Lung (tissue), 12 donors: ENCODE measurements around the gene RAPGEF2. TPM values are rescaled to one million over a fixed set of nuclear protein-coding genes. Genes with fewer than 3 reads are reported as not detected.

Source experiments
- ATAC-seq: fragments of 200-7000 bp; cut with Tn5 transposase; one replicate; pipeline ENCODE4 v1.9.1; 2020; ENCODE audit warnings: moderate number of reproducible peaks; ENCODE audit not compliant: insufficient read depth, low FRiP score
- DNase-seq, 3 donors: peaks; one replicate each; pipeline ENCODE4 v3.0.0-alpha.2; 2013 to 2017
- H3K27ac ChIP-seq, 2 donors: one replicate each; pipeline ENCODE4 v1.5.1; 2013; ENCODE audit warnings: mild to moderate bottlenecking in 2 of 2, moderate library complexity in 2 of 2, control low read depth in 1 of 2, inconsistent platforms in 1 of 2, low read depth in 1 of 2, low read length in 1 of 2
- H3K27me3 ChIP-seq, 3 donors: one replicate each; pipeline ENCODE4 v1.5.1; 2013; ENCODE audit warnings: low read length in 2 of 3; ENCODE audit not compliant: control insufficient read depth in 3 of 3, insufficient read depth in 3 of 3
- H3K36me3 ChIP-seq, 4 donors: one replicate each; pipeline ENCODE4 v1.5.1; 2013; ENCODE audit warnings: low read length in 4 of 4, mild to moderate bottlenecking in 1 of 4, moderate library complexity in 1 of 4; ENCODE audit not compliant: control insufficient read depth in 4 of 4, insufficient read depth in 4 of 4
- H3K4me1 ChIP-seq, 5 donors: one replicate each; pipeline ENCODE4 v1.5.1; 2013; ENCODE audit warnings: low read length in 5 of 5, mild to moderate bottlenecking in 2 of 5, moderate library complexity in 1 of 5; ENCODE audit not compliant: control insufficient read depth in 5 of 5, insufficient read depth in 5 of 5
- H3K4me3 ChIP-seq: one replicate; pipeline ENCODE4 v1.5.1; 2013; ENCODE audit warnings: mild to moderate bottlenecking, control low read depth, moderate library complexity
- H3K9ac ChIP-seq, 2 donors: one replicate each; pipeline ENCODE4 v1.5.1; 2013; ENCODE audit warnings: low read length in 2 of 2, control low read depth in 1 of 2; ENCODE audit not compliant: insufficient read depth in 1 of 2
- H3K9me3 ChIP-seq, 4 donors: one replicate each; pipeline ENCODE4 v1.5.1; 2013; ENCODE audit warnings: low read length in 3 of 4, mild to moderate bottlenecking in 1 of 4, moderate library complexity in 1 of 4; ENCODE audit not compliant: control insufficient read depth in 4 of 4, insufficient read depth in 3 of 4
- CTCF ChIP-seq: IDR thresholded peaks from 2 replicates; pipeline ENCODE4 v1.5.1; 2012; ENCODE audit warnings: mild to moderate bottlenecking; ENCODE audit errors: control extremely low read depth, extremely low read depth
- WGBS, 2 donors: extraction: QIAGEN DNeasy Blood & Tissue Kit; methylation state at CpG; one replicate each; pipeline ENCODE4 v1.1.7; 2013; 5-methylcytosine and 5-hydroxymethylcytosine counted together
- polyA plus RNA-seq, 2 donors: library from polyadenylated mRNA; stranded (reverse); fragments of 200-250 nt; gene quantifications; one replicate each; pipeline ENCODE4 v1.2.1, GENCODE V29; 2013
- total RNA-seq, 2 donors: library from RNA; depleted of rRNA in 1 of 2; stranded (reverse); fragments of >200 nt in 1 of 2; gene quantifications; one replicate each; pipeline ENCODE4 v1.2.1, GENCODE V29; 2014 to 2021
- donor health status: control.
- donor health status: control.
- donor health status: Bipolar disorder and iron deficiency.
- donor health status: healthy.
- donor health status: DM: yes; HTN: yes; CAD: no.

Gene RAPGEF2
- total and polyA plus RNA-seq, 4 donors = 8.6 to 88.7 (median 32.2) TPM

DNA sequence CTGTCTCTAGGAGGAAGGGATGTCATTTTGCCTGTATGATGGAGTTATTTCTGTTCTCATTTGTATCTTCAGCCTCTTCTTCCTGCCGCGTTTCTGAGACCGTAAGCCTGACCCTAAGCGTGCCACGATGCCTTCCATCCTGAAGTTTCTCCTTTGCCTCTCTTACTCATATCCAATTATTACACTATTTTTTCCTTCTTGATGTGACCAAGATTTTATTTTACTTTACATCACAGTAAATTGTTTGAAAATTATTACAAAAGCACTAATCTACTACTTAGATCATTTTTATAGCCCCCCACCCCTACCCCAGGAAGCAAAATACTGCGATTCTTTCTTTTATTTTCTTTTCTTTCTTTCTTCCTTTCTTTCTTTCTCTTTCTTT lies 95.0 kb downstream of the RAPGEF2 start:
- Histone ChIP-seq H3K9ac (no peak overlapping the region), H3K36me3 (no peaks in the 10 kb centered on the region), H3K4me3 (no peak overlapping the region), H3K9me3 (no peaks in the 10 kb centered on the region), H3K4me1 (peaks cover 0 to 16% (median 5%) of the 10 kb centered on the region in 5 donors), H3K27me3 (no peaks in the 10 kb centered on the region), H3K27ac (no peak overlapping the region)
- DNase-seq (no peak), ATAC-seq (no peak)
- no peak for TF ChIP-seq CTCF
- WGBS, 2 donors = 78 to 80% methylated on average over 6 of the region's 6 CpGs

DNA sequence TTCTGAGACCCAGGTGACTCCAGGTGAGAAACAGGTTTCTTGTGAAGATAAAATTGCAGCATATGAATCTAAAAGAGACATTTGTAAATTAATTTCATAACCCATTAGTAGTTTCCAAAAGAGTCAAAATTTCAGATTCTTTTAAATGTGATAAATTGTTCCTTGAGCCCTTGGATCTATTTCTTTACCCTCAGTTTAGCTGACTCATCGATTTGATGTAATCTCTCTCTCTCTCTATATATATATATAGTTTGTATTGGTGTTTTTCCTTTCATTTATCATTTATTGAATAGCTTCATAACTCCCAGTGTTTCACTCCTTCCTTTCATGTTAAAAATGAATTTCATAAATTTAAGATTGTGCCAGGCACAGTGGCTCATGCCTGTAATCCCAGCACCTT lies 96.9 kb downstream of the RAPGEF2 start:
- H3K27me3 ChIP-seq = no peaks in the 10 kb centered on the region
- no peaks in the 10 kb centered on the region for H3K36me3 ChIP-seq
- TF ChIP-seq CTCF = no peak
- H3K27ac ChIP-seq = no peak overlapping the region
- WGBS, 2 donors = 94 to 96% methylated on average over 1 of the region's 1 CpG
- H3K9me3 ChIP-seq = no peaks in the 10 kb centered on the region
- DNase-seq (no peak), ATAC-seq (no peak)
- no peak overlapping the region for H3K4me3 ChIP-seq
- H3K4me1 ChIP-seq = peaks cover 0 to 17% (median 5%) of the 10 kb centered on the region in 5 donors
- H3K9ac ChIP-seq = no peak overlapping the region

DNA sequence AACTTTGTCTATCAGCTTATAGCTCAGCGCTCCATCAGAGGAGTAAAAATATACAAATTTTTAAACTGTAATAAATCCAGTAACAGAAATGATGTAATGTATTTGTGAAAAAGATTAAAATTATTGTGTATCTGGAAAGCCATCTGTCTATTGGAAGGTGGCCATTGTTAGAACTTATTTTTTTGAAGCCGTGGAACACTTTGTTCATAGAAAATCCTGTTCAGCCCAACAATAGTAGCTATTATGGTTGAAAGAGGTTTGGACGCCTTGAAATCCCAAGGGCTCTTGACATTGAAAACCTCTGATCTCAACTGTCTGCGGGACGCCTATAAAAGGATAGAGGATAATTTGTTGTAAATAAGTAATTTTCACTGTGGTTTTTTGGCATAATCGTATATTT lies 98.3 kb downstream of the RAPGEF2 start:
- H3K4me3 ChIP-seq = no peak overlapping the region
- whole genome bisulfite sequencing, 2 donors = 69 to 89% methylated on average over 6 of the region's 6 CpGs
- no peak for TF ChIP-seq CTCF
- no peak overlapping the region for H3K9ac ChIP-seq
- H3K9me3 ChIP-seq = no peaks in the 10 kb centered on the region
- no peaks in the 10 kb centered on the region for H3K36me3 ChIP-seq
- H3K27ac ChIP-seq = peak overlapping the region in 1 of 2 donors; percentile 89
- DNase-seq (no peak), ATAC-seq (no peak)
- peaks cover 0 to 15% (median 0%) of the 10 kb centered on the region in 5 donors for H3K4me1 ChIP-seq
- no peaks in the 10 kb centered on the region for H3K27me3 ChIP-seq

DNA sequence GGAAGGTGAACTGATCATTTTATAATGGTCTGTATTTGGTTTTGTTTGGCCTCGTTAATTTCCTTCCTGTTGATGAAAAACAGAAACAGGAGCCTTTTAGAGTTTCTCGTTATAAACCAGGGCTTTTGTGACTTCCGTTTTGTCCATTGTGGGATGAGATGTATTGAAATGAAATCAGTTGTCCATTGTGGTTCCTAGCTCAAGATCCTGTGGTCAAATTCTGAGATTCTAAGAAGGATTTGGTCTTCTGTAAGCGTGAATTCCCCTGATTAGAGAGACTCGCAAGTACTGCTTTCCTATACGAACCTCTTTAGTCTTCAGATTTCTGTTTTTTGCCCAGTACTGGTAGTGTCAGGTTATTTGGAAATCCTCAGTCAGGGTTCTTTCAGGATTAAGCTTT lies 101.7 kb downstream of the RAPGEF2 start:
- 64 to 73% methylated on average over 6 of the region's 6 CpGs for WGBS, 2 donors
- no peak for ATAC-seq
- Histone ChIP-seq H3K9ac (no peak overlapping the region), H3K9me3 (no peaks in the 10 kb centered on the region), H3K4me1 (peaks cover 0 to 18% (median 6%) of the 10 kb centered on the region in 5 donors), H3K4me3 (no peak overlapping the region), H3K36me3 (no peaks in the 10 kb centered on the region), H3K27me3 (no peaks in the 10 kb centered on the region), H3K27ac (peak overlapping the region in 1 of 2 donors; percentile 77)
- no peak for TF ChIP-seq CTCF
- no peak for DNase-seq
